NB4 (cell line): Measurements from ENCODE around the gene GRAMD4.
A peak's percentile ranks its signal among the peaks of the same experiment; 100 is the strongest.

Experiments
- CTCF ChIP-seq: IDR thresholded peaks from one replicate; pipeline ENCODE4 v1.5.1; 2012; ENCODE audit warnings: low read depth, low read length
- MAX ChIP-seq: IDR thresholded peaks from 2 replicates; pipeline ENCODE4 v1.6.1; 2011; ENCODE audit warnings: low read depth, low read length
- POLR2A ChIP-seq: IDR thresholded peaks from 2 replicates; pipeline ENCODE4 v1.6.1; 2011; ENCODE audit warnings: mild to moderate bottlenecking; ENCODE audit not compliant: insufficient read length; ENCODE audit errors: extremely low read depth

GRCh38 chr22:46602025-46602424, 18.2 kb upstream of the GRAMD4 start:
- TF ChIP-seq CTCF (no peak), POLR2A (no peak), MAX (peak; percentile 78; the same call in 1 of the 2 replicates)
